LoVo (cell line): ENCODE measurements around the gene MEIS1.

Source experiments
- DNase-seq: peaks from one replicate; pipeline ENCODE4 v3.0.0-alpha.2; 2016; ENCODE audit warnings: low spot score

The MEIS1 gene

GRCh38 chr2:66443979-66444861, 9.3 kb downstream of the MEIS1 start:
- DNase-seq: no peak

GRCh38 chr2:66445076-66445924, 10.4 kb downstream of the MEIS1 start:
- no peak for DNase-seq

GRCh38 chr2:66445925-66446871, 11.3 kb downstream of the MEIS1 start:
- DNase-seq: no peak

GRCh38 chr2:66446941-66447340, 12.0 kb downstream of the MEIS1 start:
- no peak for DNase-seq

GRCh38 chr2:66447677-66448076, 12.8 kb downstream of the MEIS1 start:
- no peak for DNase-seq

GRCh38 chr2:66448136-66448991, 13.4 kb downstream of the MEIS1 start:
- DNase-seq: no peak

- no peak for DNase-seq
Observed at GRCh38 chr2:66452214-66452613, 17.3 kb downstream of the MEIS1 start.

GRCh38 chr2:66452917-66453316, 18.0 kb downstream of the MEIS1 start:
- DNase-seq: no peak

GRCh38 chr2:66455490-66455889, 20.6 kb downstream of the MEIS1 start:
- no peak for DNase-seq

GRCh38 chr2:66456183-66457041, 21.5 kb downstream of the MEIS1 start:
- DNase-seq: no peak

- no peak for DNase-seq
Observed at GRCh38 chr2:66457545-66457944, 22.6 kb downstream of the MEIS1 start.

- DNase-seq: no peak
Observed at GRCh38 chr2:66460031-66460430, 25.1 kb downstream of the MEIS1 start.

- DNase-seq: no peak
Observed at GRCh38 chr2:66461001-66461663, 26.2 kb downstream of the MEIS1 start.

- no peak for DNase-seq
Observed at GRCh38 chr2:66461664-66462500, 27.0 kb downstream of the MEIS1 start.

GRCh38 chr2:66462501-66462825, 27.5 kb downstream of the MEIS1 start:
- no peak for DNase-seq

GRCh38 chr2:66463206-66463755, 28.4 kb downstream of the MEIS1 start:
- DNase-seq: no peak

- DNase-seq: no peak
Observed at GRCh38 chr2:66464930-66465637, 30.2 kb downstream of the MEIS1 start.

- DNase-seq: no peak
Observed at GRCh38 chr2:66466433-66466832, 31.5 kb downstream of the MEIS1 start.
